Measurements from ENCODE around the gene HLTF. TPM values are rescaled to one million over a fixed set of nuclear protein-coding genes. Genes with fewer than 3 reads are reported as not detected.

HLTF gene
- total RNA-seq, 1 experiment from 2014 or later, result 73.4 TPM

DNA sequence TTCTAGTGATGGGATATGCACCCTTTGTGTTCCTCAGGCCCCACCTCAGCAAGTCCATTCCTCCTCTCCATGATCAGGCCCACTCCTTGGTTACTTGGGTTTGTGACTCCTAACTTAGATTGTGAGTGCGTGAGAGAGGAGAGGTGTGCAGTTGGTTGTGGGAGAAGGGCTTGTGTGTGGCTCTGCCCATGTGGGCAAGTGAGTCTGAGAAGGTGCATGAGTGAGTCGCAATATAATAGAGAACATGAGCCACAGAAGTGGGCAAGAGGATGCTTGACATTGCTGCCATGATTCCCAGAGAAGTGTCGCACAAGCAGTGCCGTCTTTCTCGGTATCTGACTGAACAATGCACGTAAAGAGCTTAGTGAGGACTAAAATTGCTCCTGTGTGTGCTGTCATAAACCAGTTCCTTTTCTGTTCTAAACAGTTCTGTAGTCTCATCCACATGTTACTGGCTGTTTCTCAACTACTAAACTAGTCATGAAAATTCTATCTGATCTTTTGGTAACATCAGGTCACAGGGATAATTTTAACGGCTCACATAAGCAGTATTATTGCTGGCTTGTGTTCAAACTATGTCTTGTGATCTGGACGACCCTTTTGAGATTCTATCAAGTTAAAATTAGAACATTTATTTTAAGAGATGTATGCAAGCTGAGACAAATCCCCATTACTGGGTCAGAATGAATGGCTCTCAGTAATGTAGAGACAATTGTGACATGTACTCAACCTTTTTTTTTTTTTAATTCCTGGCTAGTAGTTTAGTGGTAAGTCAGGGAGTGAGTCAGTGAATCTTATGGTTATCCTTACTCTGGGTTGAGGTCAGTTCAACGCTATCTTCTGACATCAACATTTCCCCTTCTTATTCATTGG lies 69.4 kb downstream of the HLTF start:
- H3K4me2 ChIP-seq (ENCODE audit: low read length), result no peak overlapping the region
- no peaks in the 10 kb centered on the region for H3K9me3 ChIP-seq (ENCODE audit: control insufficient read depth in 1 of 2, insufficient read depth in 1 of 2, low read depth in 1 of 2, low read length in 2 of 2)
- no peaks in the 10 kb centered on the region for H3K79me2 ChIP-seq (ENCODE audit: insufficient read depth, low read length)
- TF ChIP-seq EZH2phosphoT487 (IDR thresholded peaks at IDR 0.05; ENCODE audit: borderline replicate concordance), result no peak
- no peak for TF ChIP-seq YY1 (IDR thresholded peaks at IDR 0.05; ENCODE audit: extremely low read depth, insufficient replicate concordance, low read depth, low read length)
- TF ChIP-seq, protein P1, sequence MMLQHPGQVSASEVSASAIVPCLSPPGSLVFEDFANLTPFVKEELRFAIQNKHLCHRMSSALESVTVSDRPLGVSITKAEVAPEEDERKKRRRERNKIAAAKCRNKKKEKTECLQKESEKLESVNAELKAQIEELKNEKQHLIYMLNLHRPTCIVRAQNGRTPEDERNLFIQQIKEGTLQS (IDR thresholded peaks at IDR 0.05), result no peak
- TF ChIP-seq, protein P2, sequence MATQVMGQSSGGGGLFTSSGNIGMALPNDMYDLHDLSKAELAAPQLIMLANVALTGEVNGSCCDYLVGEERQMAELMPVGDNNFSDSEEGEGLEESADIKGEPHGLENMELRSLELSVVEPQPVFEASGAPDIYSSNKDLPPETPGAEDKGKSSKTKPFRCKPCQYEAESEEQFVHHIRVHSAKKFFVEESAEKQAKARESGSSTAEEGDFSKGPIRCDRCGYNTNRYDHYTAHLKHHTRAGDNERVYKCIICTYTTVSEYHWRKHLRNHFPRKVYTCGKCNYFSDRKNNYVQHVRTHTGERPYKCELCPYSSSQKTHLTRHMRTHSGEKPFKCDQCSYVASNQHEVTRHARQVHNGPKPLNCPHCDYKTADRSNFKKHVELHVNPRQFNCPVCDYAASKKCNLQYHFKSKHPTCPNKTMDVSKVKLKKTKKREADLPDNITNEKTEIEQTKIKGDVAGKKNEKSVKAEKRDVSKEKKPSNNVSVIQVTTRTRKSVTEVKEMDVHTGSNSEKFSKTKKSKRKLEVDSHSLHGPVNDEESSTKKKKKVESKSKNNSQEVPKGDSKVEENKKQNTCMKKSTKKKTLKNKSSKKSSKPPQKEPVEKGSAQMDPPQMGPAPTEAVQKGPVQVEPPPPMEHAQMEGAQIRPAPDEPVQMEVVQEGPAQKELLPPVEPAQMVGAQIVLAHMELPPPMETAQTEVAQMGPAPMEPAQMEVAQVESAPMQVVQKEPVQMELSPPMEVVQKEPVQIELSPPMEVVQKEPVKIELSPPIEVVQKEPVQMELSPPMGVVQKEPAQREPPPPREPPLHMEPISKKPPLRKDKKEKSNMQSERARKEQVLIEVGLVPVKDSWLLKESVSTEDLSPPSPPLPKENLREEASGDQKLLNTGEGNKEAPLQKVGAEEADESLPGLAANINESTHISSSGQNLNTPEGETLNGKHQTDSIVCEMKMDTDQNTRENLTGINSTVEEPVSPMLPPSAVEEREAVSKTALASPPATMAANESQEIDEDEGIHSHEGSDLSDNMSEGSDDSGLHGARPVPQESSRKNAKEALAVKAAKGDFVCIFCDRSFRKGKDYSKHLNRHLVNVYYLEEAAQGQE (IDR thresholded peaks at IDR 0.05; ENCODE audit: low read depth), result no peak
- no peak for TF ChIP-seq ZNF274 (IDR thresholded peaks at IDR 0.05; ENCODE audit: low read depth, low read length)
- TF ChIP-seq CEBPB (IDR thresholded peaks at IDR 0.05; ENCODE audit: low read depth), result no peak
- no peak for TF ChIP-seq JUND (IDR thresholded peaks at IDR 0.05)
- TF ChIP-seq SIN3A (IDR thresholded peaks at IDR 0.05; ENCODE audit: low read depth), result no peak
- no peak for TF ChIP-seq EGR1 (IDR thresholded peaks at IDR 0.05; ENCODE audit: low read depth)
- no peak for TF ChIP-seq ZFX (IDR thresholded peaks at IDR 0.05)
- no peak for TF ChIP-seq RAD21 (IDR thresholded peaks at IDR 0.05; ENCODE audit: low read depth)
- TF ChIP-seq EZH2 (IDR thresholded peaks at IDR 0.05), result no peak
- TF ChIP-seq, protein P3, sequence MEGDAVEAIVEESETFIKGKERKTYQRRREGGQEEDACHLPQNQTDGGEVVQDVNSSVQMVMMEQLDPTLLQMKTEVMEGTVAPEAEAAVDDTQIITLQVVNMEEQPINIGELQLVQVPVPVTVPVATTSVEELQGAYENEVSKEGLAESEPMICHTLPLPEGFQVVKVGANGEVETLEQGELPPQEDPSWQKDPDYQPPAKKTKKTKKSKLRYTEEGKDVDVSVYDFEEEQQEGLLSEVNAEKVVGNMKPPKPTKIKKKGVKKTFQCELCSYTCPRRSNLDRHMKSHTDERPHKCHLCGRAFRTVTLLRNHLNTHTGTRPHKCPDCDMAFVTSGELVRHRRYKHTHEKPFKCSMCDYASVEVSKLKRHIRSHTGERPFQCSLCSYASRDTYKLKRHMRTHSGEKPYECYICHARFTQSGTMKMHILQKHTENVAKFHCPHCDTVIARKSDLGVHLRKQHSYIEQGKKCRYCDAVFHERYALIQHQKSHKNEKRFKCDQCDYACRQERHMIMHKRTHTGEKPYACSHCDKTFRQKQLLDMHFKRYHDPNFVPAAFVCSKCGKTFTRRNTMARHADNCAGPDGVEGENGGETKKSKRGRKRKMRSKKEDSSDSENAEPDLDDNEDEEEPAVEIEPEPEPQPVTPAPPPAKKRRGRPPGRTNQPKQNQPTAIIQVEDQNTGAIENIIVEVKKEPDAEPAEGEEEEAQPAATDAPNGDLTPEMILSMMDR (IDR thresholded peaks at IDR 0.05 in 2 of 3, conservative IDR thresholded peaks at IDR 0.05 in 1 of 3; ENCODE audit: borderline replicate concordance in 1 of 3, insufficient read depth in 1 of 3, low read depth in 2 of 3, low read length in 2 of 3), result no peak
- H3K9ac ChIP-seq (ENCODE audit: low read length), result no peak overlapping the region
- H3K4me3 ChIP-seq (replicated peaks in 1 of 2; ENCODE audit: low read depth in 1 of 2, low read length in 2 of 2), result no peak overlapping the region
- intact Hi-C loops (cut with micrococcal nuclease), result no loop called here
- no peaks in the 10 kb centered on the region for H3K36me3 ChIP-seq (ENCODE audit: control insufficient read depth in 1 of 2, insufficient read depth in 2 of 2, low read length in 2 of 2)
- no peak for DNase-seq (ENCODE audit: low read depth, low spot score)
- no peaks in the 10 kb centered on the region for H4K20me1 ChIP-seq (ENCODE audit: insufficient read depth)
- no peak overlapping the region for H2AFZ ChIP-seq (ENCODE audit: low read depth, low read length, poor library complexity, severe bottlenecking)
- H3K27me3 ChIP-seq (ENCODE audit: insufficient read depth, low read length), result no peaks in the 10 kb centered on the region
- RAD21 ChIA-PET (ENCODE audit: low non-redundant PET in 1 of 2, low total read pairs in 2 of 2, uncharacterized antibody in 2 of 2, unreplicated experiment in 2 of 2), result no interaction called here
- CTCF ChIA-PET, result no interaction called here
- no peaks in the 10 kb centered on the region for H3K9me2 ChIP-seq (ENCODE audit: insufficient read depth)
- BruUV-seq (replicated peaks), result no TSS peak
- ATAC-seq, result no peak
- no peak overlapping the region for H3K27ac ChIP-seq (ENCODE audit: low read depth, low read length)
- POLR2A ChIA-PET, result no interaction called here
- no peaks in the 10 kb centered on the region for H3K4me1 ChIP-seq (ENCODE audit: control insufficient read depth in 1 of 2, insufficient read depth in 2 of 2, low read length in 2 of 2)

Measured in HCT116 (cell line).